Activated CD8-positive, alpha-beta memory T cell treated with anti-CD3 and anti-CD28 coated beads for 1 hour (primary cell): ENCODE data around the gene RBFA.

Experiments used
- DNase-seq, 2 donors: peaks; one replicate each; pipeline ENCODE4 v3.0.0-alpha.2; 2020; ENCODE audit warnings: low read depth in 1 of 2; ENCODE audit errors: extremely low read depth in 1 of 2

The RBFA gene

GRCh38 chr18:80070825-80071224 lies 36.6 kb downstream of the RBFA start:
- DNase-seq, result no peak

- DNase-seq, result no peak
These were observed 39.9 kb downstream of the RBFA start for GRCh38 chr18:80074183-80074582.

GRCh38 chr18:80074697-80075096 lies 40.5 kb downstream of the RBFA start:
- DNase-seq, result no peak

GRCh38 chr18:80075940-80076339 lies 41.7 kb downstream of the RBFA start:
- no peak for DNase-seq

DNA sequence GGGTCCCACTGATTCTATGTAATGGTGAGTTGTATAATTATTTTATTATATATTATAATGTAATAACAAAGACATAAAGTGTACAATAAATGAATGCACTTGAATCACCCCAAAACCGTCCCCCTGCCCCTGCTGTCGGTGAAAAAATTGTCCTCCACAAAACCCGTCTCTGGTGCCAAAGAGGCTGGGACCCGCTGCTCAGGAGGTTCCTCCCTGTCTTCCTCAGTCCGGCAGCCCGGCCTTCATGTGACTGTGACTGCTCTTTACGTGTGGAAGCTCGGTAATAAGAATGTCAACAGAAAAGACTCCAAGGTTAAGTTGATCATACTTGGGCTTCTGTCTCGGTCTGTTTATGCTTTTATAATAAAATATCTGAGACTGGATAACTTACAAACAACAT lies 42.1 kb downstream of the RBFA start:
- DNase-seq, result no peak

GRCh38 chr18:80077873-80078272 lies 43.6 kb downstream of the RBFA start:
- no peak for DNase-seq
